Measurements from ENCODE around the gene OXCT2.
"Not testable (repeated sequence)": the region's sequence is repeated elsewhere in the genome, so short reads cannot be mapped to it uniquely, and the experiment has no call there.

OXCT2 gene

DNA sequence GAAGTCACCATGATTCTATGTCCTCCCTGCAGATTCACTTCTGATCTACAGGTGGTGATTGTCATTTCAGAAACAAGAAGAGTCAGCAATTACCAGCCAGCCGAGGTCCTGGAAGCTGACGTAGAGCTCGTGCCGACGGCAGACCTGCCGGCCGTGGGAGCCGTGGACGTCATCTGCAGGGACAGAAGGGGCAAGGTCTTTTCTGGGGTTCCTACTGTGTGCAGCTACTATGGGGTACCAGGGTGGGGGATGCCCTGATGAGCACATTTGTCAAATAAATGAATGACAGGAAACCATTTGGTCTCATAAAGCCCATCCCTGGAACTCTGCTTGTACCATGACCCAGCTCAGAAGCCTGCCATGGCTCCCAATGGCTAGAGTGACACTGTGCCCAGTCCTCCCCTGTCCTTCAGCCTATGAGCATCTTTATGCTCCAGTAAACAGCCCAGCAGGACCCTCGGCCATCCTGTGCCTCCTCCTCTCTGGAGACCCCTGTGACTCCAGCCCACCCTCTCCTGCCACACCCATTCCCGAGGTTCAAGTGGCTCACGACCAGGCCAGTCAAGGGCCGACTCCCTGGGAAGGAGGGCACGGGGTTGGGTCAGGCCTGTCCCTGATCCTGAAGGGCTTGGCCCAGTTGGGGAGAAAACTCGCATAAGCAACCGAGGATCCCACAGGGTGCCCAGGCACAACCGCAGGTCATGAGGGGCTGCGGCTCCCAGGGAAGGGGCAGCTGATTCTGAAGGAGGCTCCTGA, 7.4 kb downstream of the OXCT2 start:
- in situ Hi-C loops (cut with MboI; ENCODE audit: low sequenced_read_pairs), result not testable (repeated sequence)

DNA sequence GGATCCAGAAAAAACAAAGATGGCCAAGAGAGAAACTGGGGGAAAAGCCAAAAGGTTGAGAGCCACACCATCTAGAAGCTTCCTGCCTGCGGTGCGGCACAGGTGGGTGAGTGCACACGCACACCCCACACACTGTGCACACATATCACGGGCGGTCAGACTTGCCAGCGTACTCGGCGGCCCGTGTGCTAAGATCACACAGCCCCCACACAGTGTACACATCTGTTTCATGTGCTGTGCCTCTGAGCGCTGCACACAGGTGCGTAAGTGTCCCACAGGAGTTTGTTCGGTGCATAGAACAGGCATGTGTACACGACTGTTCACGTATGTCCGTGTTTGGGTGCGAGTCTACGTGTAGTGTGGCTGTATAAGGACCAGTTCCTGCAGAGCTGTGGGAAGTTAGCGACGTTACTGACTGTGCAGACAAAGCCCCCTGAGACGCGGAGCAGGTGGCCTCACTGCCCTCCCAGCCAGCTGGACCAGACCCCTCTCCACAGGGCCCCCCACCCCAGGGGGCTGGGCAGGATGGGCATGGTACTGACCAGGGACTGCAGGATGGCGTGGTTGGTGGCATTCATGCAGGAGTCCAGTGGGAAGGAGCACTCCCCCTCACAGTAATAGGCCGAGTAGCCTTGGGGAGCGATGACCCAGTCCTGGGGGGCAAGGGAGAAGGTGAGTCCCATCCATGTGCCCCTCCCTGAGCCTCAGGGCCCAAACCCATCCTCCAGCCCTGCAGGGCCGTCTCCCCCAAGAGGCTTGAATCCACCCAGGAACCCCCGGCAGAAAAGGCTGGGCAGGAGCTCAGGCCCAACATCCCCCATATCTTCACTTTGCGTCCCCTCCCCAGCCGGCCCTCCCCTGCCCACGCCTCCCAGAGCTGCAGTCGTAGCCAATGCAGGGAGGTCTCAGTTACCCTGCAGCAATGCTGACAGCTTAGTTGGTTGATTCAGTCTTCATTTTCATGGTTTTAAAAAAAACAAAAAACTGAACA, 8.3 kb downstream of the OXCT2 start:
- in situ Hi-C loops (cut with MboI; ENCODE audit: low sequenced_read_pairs), result no loop called here

DNA sequence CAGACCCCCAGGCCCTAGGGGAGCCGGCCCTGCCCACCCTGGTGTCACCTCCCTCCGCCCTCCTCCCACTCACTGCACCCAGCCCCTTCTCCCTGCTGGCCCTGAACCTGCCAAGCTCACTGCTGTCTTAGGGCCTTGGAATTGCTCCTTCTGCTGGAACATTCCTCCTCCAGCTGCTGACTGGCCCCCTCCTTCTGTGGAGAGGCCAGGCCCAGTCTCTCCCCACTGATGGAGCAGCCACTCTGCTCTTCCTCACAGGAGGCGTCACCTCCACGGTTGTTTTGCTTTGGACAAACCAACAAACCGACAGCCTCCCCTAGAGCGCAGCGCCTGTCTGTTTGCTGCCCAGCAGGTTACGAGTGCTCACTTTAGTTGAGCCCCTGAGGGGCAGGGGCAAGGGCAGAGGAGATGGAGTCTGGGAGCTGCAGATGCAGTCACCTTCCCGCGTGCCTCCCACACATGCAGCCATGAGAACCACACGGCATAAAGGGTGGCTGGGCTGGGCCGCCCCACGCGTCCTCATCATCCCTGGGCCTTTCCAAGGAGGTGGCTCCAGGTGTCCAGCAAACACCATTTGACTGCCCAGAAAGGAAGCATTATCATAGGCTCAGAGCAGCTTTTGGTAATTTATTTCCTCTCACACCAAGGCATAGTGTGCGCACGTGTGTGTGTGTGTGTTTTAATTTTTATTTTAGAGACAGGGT, 9.4 kb downstream of the OXCT2 start:
- in situ Hi-C loops (cut with MboI; ENCODE audit: low sequenced_read_pairs), result no loop called here

DNA sequence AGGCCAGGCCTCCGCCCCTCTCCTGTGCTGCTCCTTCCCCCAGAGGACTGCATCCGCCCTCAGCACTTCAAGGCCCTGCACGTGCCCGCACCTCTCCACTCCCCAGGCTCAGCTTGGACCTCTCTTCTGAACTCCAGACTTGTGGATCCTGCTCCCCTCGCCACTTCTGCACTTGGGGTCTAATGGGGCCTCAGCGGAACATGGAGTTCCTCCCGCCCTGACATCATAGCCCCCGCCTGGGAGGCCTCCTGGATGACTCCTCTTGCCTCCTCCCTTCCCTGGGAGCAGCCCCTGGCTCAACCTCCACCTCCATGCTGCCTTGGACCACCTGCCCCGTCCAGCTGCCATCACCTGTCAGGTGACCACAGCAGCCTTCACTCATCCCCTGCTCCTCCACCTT, 10.1 kb downstream of the OXCT2 start:
- in situ Hi-C loops (cut with MboI; ENCODE audit: low sequenced_read_pairs), result no loop called here

DNA sequence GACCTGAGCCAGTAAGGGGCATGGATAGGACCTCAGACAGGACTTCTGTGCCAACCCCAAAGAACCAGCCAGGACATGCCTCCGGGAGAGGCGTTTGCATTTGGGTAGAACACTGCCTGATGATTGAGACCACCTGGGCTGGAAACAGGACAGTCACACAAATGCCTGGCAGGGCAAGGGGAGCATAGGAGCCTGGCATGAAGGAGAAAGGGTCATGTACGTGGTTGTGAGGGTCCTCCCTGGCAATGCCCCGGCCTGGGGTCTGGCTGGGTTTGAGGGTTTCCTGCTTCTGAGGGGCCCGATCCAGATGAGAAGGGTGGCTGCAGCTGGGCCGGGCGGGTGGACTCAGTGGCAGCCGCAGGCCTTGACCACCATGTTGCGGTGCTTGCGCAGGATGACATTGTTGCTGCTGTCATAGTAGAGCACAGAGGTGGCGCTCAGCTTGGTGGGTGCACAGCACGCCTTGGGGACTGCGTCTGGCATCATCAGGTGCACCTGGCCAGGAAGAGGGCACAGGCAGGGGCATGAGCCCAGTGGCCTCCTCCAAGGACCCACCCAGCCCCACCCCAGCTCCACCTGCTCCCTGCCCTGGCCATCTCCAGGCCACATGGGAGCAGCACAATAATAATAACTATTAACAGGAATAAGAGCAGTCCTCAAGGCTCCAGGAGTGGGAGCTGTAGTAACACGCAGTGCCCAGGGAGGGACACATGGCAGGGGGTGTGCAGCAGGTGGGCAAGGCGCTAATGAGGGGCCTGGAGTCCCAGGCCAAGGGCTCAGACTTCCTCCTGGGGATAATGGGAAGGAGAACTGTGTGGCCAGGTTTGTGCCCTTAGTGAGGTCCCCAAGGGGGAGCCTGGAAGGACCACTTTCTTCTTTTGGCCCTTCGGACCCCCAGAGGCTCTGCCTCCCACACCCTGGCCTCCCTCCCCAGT, 10.8 kb downstream of the OXCT2 start:
- in situ Hi-C loops (cut with MboI; ENCODE audit: low sequenced_read_pairs), result no loop called here

DNA sequence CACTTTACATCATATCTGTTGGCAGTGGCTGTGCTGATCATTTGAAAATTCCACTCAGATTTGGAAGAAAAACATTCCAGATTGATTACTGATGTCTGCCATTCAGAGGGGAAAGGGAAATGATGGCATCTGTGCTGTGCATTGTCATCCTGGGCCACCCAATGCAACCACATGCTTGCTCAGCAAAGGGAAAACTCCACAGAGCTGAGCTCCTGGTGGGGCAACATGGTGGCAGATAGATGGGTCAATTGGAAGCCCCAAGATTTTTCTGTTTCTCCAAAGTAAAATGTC, 11.8 kb downstream of the OXCT2 start:
- in situ Hi-C loops (cut with MboI; ENCODE audit: low sequenced_read_pairs), result no loop called here

DNA sequence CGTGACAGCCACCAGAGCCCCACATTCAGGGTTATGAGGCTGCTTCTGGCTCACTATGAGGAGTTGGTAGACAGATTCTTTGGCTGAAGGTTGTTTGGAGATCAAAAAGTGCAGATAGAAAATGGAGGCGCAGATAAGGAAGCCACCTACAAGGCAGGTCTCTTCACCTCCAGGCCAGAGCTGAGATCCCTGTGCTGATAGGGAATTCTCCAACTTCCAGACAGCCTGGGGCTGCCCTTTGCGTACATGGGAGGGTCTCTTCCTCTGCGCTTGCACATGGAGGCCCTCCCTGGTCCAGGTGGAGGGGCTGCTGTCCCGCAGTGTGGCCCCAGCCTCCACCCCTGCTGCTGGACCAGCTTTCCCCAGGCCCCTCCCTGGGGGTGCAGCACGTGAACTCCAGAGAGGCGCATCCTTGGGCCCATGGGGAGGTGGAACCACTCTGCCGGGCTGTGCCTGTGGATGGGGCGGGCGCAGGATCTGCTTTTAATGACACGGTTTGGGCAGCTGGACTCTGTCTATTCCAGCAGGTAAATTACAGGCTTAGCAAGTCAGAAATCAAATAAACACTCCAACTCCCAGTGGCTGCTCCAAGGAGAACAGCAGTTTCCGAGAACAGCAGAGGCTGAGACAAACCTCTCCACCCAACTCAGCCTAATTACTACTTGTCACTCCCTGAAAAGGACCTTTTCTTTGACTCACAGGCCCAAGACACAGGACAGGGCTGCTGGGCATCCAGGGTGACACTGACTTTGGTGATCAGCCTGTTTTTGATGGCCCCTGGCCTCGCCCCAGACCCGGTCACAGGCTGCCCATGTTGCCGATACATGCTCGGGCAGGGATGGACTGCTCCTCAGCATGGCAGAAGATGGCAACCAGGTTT, 12.4 kb downstream of the OXCT2 start:
- in situ Hi-C loops (cut with MboI; ENCODE audit: low sequenced_read_pairs), result no loop called here

DNA sequence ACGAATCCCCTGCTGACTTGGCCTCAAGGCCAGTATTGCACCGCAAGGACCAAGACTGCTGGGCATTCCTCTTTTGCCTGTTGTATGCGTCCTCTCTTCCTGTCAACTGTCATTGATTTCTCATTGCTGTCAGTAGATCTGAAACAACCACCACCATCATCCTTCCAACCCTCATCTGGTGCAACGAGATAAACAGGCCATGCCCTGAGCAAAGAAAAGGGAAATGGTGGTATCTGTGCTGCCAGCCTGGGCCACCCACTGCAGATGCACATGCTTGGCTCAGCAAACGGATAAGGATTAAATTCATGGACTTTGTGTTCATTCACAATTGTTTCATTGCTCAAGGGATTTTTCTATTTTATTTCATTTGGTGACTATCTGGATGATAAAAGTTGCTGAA, 13.6 kb downstream of the OXCT2 start:
- in situ Hi-C loops (cut with MboI; ENCODE audit: low sequenced_read_pairs), result no loop called here

DNA sequence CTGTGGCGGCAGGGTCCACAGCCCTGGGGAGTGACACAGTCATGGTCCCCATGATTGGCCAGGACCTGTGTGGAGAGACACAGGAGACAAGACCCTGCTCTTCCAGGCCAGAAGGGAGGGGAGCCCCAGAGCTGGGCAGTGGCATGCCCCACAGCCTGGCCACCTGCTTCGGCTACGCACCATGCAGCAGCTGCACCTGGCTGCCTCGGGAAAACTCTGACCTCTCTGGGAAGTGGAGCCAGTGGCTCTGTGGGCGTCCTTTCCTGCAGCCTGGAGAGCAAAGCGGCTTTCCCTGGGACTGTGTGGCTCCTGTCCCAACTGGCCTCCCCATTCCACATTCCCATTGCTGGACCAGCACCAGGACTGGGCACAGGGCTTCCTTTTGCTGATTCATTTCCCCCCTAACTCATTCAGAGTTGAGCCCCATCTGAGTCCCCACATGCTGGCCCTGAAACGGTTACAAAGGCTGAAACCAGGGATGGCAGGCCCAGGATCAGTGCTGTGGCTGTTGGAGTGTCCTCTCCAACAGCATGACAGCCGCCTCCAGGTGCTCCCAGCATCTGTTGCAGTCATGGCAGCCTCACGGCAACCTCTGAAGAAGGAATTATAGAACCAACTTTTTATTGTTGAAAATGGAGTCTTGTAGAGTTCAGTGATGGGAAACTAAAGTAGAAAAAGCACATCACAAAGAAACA, 15.0 kb downstream of the OXCT2 start:
- in situ Hi-C loops (cut with MboI; ENCODE audit: low sequenced_read_pairs), result no loop called here

DNA sequence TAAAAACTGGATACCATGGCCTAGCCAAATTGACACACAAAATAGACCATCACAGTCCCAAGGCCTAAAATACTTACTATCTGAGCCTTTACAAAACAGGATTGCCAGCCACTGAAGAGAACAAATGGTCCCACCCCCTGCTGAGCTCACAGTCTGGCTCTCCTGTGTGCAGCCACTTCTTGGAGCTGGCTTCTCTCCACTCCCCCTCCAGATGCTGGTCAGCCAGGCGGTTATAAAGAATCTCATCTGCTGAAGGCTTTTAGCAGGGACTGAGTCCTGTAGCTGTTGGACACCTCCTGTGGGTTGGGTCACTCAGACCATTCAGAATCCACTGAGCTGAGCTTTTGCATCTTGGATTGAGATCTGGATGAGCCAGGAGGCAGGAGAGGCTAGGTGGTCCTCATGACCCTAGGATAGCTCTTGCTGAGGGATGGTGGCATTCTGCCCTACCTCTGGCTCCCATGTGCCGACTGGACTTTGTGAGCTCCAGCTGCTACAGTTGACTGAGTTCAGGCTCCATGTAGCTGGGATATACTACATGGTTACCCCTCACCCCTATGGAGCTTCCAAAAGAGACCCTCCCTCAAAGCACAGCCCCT, 16.1 kb downstream of the OXCT2 start:
- in situ Hi-C loops (cut with MboI; ENCODE audit: low sequenced_read_pairs), result no loop called here

DNA sequence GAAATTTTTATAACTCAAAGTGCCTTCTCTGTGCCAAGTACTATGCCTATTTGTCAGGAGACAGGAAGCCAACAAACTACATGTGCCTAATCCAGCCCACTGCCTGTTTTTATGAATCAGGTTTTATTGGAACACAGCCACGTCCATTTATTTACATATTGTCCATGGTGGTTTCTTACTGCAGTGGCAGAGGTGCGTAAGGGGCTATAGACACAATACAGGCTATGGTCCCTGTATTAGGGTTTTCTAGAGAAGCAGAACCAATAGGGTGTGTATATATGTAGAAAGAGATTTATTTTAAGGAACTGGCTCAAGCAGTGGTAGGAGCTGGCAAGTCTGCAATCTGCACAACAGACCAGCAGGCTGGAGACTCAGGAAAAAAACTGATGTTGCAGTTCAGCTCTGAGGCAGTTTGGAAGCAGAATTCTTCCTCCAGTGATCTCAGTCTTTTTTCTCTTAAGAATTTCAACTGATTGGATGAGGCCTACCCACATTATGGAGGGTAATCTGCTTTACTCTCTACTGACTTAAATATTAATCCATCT, 17.1 kb downstream of the OXCT2 start:
- in situ Hi-C loops (cut with MboI; ENCODE audit: low sequenced_read_pairs), result no loop called here

DNA sequence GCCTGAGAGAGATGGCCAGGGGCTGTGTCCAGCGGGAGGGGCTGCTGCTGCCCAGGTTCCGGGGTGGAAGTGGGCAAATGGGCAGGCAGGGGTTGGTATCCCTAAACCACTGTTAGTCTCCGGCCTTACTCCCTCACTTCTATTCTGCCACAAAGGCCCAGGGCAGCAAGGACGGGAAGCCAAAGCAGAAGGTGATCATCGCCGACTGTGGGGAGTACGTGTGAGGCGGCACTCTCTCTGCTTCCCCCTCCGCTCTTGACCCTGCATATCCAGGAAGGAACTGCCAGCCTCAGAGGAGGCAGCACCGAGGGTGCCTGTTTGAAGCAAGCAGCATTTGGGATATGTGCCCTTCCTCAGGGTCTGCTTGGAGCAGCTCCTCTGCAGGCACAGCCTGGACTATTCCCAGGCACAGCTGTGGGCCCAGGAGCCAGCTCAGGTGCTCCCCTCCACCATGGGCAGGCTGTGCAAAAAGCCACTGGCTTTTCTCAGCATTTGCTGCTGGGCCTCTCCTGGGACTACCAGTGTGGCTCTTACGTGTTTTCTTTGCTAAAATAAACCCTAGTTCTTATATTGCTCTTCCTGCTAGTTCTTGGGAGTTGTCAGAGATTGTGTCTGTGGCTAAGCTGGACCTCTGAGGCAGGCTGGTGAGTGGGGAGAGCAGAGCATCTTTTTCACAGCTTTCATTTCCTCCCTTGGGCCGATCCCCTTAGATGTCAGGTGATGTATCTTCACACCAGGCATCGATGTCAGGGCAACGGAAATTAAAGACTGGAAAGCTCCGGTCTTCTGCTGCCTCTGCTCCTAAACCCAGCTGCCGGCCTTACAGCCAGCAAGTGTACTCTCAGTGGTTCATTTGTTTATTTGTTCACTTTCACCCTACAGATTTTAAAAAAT, 17.8 kb downstream of the OXCT2 start:
- in situ Hi-C loops (cut with MboI; ENCODE audit: low sequenced_read_pairs), result no loop called here

DNA sequence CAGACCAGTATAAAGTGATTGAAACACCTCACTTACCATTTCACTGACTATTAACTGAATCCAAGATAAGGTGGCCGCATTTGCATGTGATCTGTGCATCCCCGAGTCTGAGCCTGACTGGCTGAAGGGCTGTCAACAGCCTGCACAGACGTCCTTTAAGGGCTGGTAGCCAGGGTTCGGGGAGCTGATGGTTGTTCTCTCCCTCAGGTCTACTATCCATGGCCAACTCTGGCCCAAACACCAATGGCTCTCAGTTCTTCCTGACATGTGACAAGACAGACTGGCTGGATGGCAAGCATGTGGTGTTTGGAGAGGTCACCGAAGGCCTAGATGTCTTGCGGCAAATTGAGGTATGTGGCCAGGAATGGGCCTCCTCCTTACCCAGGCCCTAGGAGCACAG, 18.4 kb downstream of the OXCT2 start:
- in situ Hi-C loops (cut with MboI; ENCODE audit: low sequenced_read_pairs), result no loop called here

DNA sequence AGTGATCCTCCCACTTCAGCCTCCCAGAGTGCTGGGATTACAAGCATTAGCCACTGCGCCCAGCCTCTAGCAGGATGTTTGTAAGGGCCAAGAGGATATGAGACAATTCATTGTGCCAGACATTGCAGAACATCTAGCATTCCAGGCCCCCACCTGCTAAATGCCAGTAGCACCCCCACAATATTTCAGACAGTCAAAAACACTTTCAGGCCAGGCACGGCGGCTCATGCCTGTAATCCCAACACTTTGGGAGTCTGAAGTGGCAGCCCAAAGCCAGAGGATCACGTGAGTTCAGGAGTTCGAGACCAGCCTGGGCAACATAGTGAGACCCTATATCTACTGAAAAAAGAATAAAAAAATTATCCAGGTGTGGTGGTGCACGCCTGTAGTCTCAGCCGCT, 19.6 kb downstream of the OXCT2 start:
- in situ Hi-C loops (cut with MboI; ENCODE audit: low sequenced_read_pairs), result no loop called here

DNA sequence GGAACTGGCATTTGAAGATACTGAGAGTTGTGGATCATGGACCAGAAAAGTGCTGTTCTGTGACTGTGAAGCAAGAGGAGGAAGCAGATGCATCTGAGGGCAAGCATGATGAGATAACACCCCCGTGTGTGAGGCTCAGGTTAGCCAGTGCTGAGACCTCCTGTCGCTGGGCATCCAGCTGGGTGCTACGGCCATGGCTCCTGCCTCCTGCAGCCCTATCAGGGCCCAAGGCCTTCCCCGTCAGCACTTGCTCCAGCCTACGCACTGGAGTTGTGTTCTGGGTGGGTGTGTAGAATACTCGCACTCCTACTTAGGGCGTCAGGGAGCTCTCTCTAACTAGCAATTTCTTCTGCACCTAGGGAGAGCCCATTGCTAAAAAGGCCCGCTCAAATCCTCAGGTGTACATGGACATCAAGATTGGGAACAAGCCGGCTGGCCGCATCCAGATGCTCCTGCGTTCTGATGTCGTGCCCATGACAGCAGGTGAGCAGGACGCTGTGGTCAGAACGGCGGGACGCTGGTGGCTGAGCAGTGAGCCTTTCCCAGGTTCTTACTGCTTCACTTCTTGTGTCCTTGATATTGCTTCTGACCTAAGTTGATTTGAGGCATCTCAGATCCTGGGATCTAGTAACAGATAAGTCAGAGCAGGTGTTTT, 26.0 kb downstream of the OXCT2 start:
- in situ Hi-C loops (cut with MboI; ENCODE audit: low sequenced_read_pairs), result no loop called here

DNA sequence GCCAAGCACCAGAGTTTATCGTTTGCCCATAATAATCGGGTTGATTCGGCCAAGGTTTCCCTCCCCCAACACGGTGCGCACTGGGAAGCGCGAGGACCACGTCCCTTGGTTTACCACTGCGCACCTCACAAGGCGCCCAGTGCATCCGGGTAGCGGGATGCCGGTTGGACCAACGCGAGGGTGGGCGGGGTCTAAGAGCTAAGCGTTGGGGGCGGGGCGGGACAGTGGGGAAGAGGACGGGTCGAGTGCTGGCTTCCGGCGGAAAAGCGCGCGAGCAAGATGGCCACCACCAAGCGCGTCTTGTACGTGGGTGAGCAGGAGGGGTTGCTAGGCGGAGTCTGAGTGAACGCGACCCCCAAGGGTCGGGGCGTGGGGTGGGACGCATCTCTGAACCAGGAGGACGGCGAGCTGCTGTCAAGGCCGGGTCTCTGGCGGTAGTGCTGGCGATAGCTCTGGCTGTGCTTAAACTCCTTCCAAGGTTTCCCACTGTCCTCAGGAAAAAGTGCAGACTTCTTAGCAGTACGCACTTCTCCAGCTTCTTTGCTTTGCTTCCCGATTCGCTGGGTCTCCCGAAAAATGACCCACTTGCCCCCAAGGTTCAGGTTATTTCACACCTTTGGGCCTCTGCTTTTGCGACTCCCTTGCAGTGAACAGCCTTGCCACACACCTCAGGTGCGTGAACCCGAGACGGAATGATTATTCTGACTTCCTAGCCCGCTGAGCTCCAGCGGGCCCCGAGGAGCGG, 32.4 kb downstream of the OXCT2 start, which contains the start of gene PPIE:
Gene PPIE (plus strand): TSS at position 261 of the 745 bp plus-strand sequence. CDS start 19 bp downstream, at position 280.
- in situ Hi-C loops (cut with MboI; ENCODE audit: low sequenced_read_pairs), result no loop called here

Data from hTERT RPE-1 (cell line).